GM23338 (cell line): Measurements from ENCODE around the gene NSG2. TPM values are rescaled to one million over a fixed set of nuclear protein-coding genes. Genes with fewer than 3 reads are reported as not detected.

Experiments
- ATAC-seq: fragments of 200-7000 bp; cut with Tn5 transposase; 3 replicates; pipeline ENCODE4 v1.9.1; 2020
- DNase-seq: peaks from one replicate; pipeline ENCODE4 v3.0.0-alpha.2; 2015; ENCODE audit warnings: low spot score
- H2AFZ ChIP-seq: fragments of 200-600 bp; sonication (generic); 2 replicates; pipeline ENCODE4 v1.8.0; 2016; ENCODE audit warnings: antibody characterized with exemption, mild to moderate bottlenecking, moderate library complexity
- H3F3A ChIP-seq: fragments of 200-600 bp; sonication (generic); replicated peaks from 2 replicates; pipeline ENCODE4 v1.8.0; 2017; ENCODE audit warnings: antibody characterized with exemption, mixed run types, low read depth
- H3K27ac ChIP-seq: fragments of 200-600 bp; sonication (generic); 2 replicates; pipeline ENCODE4 v1.6.1; 2016; ENCODE audit warnings: low read depth
- H3K27me3 ChIP-seq: fragments of 200-600 bp; sonication (generic); 2 replicates; pipeline ENCODE4 v1.8.0; 2016; ENCODE audit warnings: mild to moderate bottlenecking, mixed run types, moderate library complexity; ENCODE audit not compliant: insufficient read depth
- H3K36me3 ChIP-seq: fragments of 200-600 bp; sonication (generic); 2 replicates; pipeline ENCODE4 v1.8.0; 2016; ENCODE audit warnings: mild to moderate bottlenecking; ENCODE audit not compliant: insufficient read depth
- H3K4me1 ChIP-seq: fragments of 200-600 bp; sonication (generic); 2 replicates; pipeline ENCODE4 v1.8.0; 2016; ENCODE audit warnings: mild to moderate bottlenecking, moderate library complexity; ENCODE audit not compliant: insufficient read depth
- H3K4me2 ChIP-seq: fragments of 200-600 bp; sonication (generic); 2 replicates; pipeline ENCODE4 v1.7.1; 2017; ENCODE audit warnings: mixed run types
- H3K4me3 ChIP-seq: fragments of 200-600 bp; sonication (generic); 2 replicates; pipeline ENCODE4 v1.6.1; 2016; ENCODE audit warnings: mixed run types
- H3K79me2 ChIP-seq: fragments of 200-600 bp; sonication (generic); replicated peaks from 2 replicates; pipeline ENCODE4 v1.8.0; 2017; ENCODE audit warnings: mild to moderate bottlenecking; ENCODE audit not compliant: insufficient read depth
- H3K9me2 ChIP-seq: fragments of 200-600 bp; sonication (generic); 2 replicates; pipeline ENCODE4 v1.8.0; 2017; ENCODE audit not compliant: insufficient read depth
- H4K20me1 ChIP-seq: fragments of 200-600 bp; sonication (generic); replicated peaks from 2 replicates; pipeline ENCODE4 v1.8.0; 2017; ENCODE audit warnings: mild to moderate bottlenecking; ENCODE audit not compliant: insufficient read depth
- H3K27ac Mint-ChIP-seq: 2 replicates; pipeline ENCODE4 v1.8.0; 2020; ENCODE audit warnings: inconsistent platforms, mild to moderate bottlenecking, moderate library complexity, mixed read lengths
- H3K27me3 Mint-ChIP-seq: 3 replicates; pipeline ENCODE4 v1.8.0; 2022; ENCODE audit warnings: low read depth, mild to moderate bottlenecking, moderate library complexity, mixed read lengths, inconsistent platforms; ENCODE audit not compliant: insufficient read depth, poor library complexity
- H3K36me3 Mint-ChIP-seq: 3 replicates; pipeline ENCODE4 v1.8.0; 2021; ENCODE audit warnings: low read depth, mild to moderate bottlenecking, inconsistent platforms, moderate library complexity, mixed read lengths
- H3K4me1 Mint-ChIP-seq: 3 replicates; pipeline ENCODE4 v1.8.0; 2020; ENCODE audit warnings: mild to moderate bottlenecking, inconsistent platforms, mixed read lengths
- H3K4me3 Mint-ChIP-seq: 3 replicates; pipeline ENCODE4 v1.8.0; 2021; ENCODE audit warnings: moderate library complexity, mild to moderate bottlenecking, inconsistent platforms, mixed read lengths
- H3K9me3 Mint-ChIP-seq: 3 replicates; pipeline ENCODE4 v1.8.0; 2020; ENCODE audit warnings: moderate library complexity, mild to moderate bottlenecking, inconsistent platforms, mixed read lengths
- ETS1 ChIP-seq: IDR thresholded peaks from 2 replicates; pipeline ENCODE4 v1.6.1; 2016; ENCODE audit warnings: antibody characterized with exemption
- EZH2phosphoT487 ChIP-seq: fragments of 200-600 bp; sonication (generic); IDR thresholded peaks from one replicate; pipeline ENCODE4 v1.8.1; 2018; ENCODE audit warnings: antibody characterized with exemption; ENCODE audit not compliant: unreplicated experiment
- NANOG ChIP-seq: IDR thresholded peaks from 2 replicates; pipeline ENCODE4 v1.6.1; 2016; ENCODE audit warnings: antibody characterized with exemption, borderline replicate concordance
- POLR2AphosphoS5 ChIP-seq: IDR thresholded peaks from 2 replicates; pipeline ENCODE4 v1.6.1; 2016; ENCODE audit warnings: antibody characterized with exemption, low read depth
- REST ChIP-seq: IDR thresholded peaks from one replicate; pipeline ENCODE4 v1.6.1; 2018; ENCODE audit warnings: antibody characterized with exemption; ENCODE audit not compliant: unreplicated experiment
- STAT1 ChIP-seq: IDR thresholded peaks from one replicate; pipeline ENCODE4 v1.6.1; 2016; ENCODE audit warnings: antibody characterized with exemption; ENCODE audit not compliant: unreplicated experiment
- ZNF114 ChIP-seq: fragments of 250-450 bp; sonication (Bioruptor Pico); IDR thresholded peaks from 2 replicates; pipeline ENCODE4 v1.5.0; 2020; ENCODE audit warnings: mild to moderate bottlenecking, moderate library complexity
- polyA plus RNA-seq: library from polyadenylated mRNA; unstranded; fragments of >200 nt; fragmentation: Nextera tagmentation; extraction: Ambion mirVana; gene quantifications from 2 replicates; pipeline ENCODE4 v1.2.1, GENCODE V29; 2016
- total RNA-seq: library from RNA; depleted of rRNA; stranded (reverse); fragments of >200 nt; shearing (Covaris generic); gene quantifications from 2 replicates; pipeline ENCODE4 v1.2.3, GENCODE V29; 2014
- TF ChIP-seq, protein P1 (sequence below): fragments of 250-450 bp; sonication (Bioruptor Pico); IDR thresholded peaks from 2 replicates; pipeline ENCODE4 v1.5.0; 2020; ENCODE audit warnings: mild to moderate bottlenecking, moderate library complexity

The NSG2 gene
- total and polyA plus RNA-seq, 2 experiments from 2014 or later: 0.16 TPM; not detected in 1

DNA sequence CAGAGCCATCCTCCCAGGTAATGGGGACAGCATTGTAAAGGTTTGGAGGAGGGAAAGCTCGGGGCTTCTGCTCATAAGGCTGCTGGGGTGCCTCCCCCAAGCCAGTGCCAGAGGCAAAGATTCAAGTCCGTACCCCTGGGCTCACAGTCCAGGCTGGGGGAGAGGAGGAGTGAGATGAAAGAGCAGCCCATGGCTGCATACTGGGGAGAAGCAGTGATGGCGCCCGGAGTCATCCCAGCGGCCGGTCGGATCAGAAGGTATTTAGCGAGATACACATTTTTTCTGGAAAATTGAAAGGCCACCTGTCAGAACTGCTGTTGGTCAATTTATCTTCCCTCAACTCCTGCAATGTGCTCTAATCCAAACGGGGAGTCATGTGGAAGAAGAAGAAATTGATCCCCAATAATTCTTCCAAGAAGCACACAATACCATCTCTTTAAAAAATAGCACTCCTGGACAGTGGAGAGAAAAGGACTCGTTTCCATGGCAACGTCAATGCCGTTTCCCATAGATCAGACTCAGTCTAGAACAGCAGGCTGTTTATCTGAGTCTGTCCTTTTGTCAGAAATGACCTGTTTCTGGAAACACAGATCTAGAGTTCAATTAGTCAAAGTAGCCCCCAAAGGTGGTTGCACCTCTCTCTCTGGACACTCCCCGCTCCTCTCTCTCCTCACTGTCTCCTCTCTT is 65.9 kb downstream of the NSG2 start:
- Mint-ChIP-seq H3K27me3 (peaks cover 7% of the 10 kb centered on the region), H3K27ac (no peak overlapping the region), H3K9me3 (no peaks in the 10 kb centered on the region), H3K4me1 (peaks cover 23% of the 10 kb centered on the region), H3K36me3 (no peaks in the 10 kb centered on the region), H3K4me3 (no peak overlapping the region)
- no peaks in the 10 kb centered on the region for H3K4me1 ChIP-seq
- no peaks in the 10 kb centered on the region for H4K20me1 ChIP-seq
- no peak overlapping the region for H3K4me2 ChIP-seq
- ATAC-seq (no peak), DNase-seq (no peak)
- no peak overlapping the region for H2AFZ ChIP-seq
- no peaks in the 10 kb centered on the region for H3F3A ChIP-seq
- H3K27me3 ChIP-seq: no peaks in the 10 kb centered on the region
- H3K36me3 ChIP-seq: no peaks in the 10 kb centered on the region
- H3K9me2 ChIP-seq: no peaks in the 10 kb centered on the region
- TF ChIP-seq NANOG: no peak
- TF ChIP-seq, protein P1, sequence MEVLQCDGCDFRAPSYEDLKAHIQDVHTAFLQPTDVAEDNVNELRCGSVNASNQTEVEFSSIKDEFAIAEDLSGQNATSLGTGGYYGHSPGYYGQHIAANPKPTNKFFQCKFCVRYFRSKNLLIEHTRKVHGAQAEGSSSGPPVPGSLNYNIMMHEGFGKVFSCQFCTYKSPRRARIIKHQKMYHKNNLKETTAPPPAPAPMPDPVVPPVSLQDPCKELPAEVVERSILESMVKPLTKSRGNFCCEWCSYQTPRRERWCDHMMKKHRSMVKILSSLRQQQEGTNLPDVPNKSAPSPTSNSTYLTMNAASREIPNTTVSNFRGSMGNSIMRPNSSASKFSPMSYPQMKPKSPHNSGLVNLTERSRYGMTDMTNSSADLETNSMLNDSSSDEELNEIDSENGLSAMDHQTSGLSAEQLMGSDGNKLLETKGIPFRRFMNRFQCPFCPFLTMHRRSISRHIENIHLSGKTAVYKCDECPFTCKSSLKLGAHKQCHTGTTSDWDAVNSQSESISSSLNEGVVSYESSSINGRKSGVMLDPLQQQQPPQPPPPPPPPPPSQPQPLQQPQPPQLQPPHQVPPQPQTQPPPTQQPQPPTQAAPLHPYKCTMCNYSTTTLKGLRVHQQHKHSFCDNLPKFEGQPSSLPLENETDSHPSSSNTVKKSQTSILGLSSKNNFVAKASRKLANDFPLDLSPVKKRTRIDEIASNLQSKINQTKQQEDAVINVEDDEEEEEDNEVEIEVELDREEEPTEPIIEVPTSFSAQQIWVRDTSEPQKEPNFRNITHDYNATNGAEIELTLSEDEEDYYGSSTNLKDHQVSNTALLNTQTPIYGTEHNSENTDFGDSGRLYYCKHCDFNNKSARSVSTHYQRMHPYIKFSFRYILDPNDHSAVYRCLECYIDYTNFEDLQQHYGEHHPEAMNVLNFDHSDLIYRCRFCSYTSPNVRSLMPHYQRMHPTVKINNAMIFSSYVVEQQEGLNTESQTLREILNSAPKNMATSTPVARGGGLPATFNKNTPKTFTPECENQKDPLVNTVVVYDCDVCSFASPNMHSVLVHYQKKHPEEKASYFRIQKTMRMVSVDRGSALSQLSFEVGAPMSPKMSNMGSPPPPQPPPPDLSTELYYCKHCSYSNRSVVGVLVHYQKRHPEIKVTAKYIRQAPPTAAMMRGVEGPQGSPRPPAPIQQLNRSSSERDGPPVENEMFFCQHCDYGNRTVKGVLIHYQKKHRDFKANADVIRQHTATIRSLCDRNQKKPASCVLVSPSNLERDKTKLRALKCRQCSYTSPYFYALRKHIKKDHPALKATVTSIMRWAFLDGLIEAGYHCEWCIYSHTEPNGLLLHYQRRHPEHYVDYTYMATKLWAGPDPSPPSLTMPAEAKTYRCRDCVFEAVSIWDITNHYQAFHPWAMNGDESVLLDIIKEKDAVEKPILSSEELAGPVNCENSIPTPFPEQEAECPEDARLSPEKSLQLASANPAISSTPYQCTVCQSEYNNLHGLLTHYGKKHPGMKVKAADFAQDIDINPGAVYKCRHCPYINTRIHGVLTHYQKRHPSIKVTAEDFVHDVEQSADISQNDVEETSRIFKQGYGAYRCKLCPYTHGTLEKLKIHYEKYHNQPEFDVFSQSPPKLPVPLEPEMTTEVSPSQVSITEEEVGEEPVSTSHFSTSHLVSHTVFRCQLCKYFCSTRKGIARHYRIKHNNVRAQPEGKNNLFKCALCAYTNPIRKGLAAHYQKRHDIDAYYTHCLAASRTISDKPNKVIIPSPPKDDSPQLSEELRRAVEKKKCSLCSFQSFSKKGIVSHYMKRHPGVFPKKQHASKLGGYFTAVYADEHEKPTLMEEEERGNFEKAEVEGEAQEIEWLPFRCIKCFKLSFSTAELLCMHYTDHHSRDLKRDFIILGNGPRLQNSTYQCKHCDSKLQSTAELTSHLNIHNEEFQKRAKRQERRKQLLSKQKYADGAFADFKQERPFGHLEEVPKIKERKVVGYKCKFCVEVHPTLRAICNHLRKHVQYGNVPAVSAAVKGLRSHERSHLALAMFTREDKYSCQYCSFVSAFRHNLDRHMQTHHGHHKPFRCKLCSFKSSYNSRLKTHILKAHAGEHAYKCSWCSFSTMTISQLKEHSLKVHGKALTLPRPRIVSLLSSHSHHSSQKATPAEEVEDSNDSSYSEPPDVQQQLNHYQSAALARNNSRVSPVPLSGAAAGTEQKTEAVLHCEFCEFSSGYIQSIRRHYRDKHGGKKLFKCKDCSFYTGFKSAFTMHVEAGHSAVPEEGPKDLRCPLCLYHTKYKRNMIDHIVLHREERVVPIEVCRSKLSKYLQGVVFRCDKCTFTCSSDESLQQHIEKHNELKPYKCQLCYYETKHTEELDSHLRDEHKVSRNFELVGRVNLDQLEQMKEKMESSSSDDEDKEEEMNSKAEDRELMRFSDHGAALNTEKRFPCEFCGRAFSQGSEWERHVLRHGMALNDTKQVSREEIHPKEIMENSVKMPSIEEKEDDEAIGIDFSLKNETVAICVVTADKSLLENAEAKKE: no peak
- TF ChIP-seq ZNF114 (CRISPR knock-in tag): no peak
- no peak for TF ChIP-seq REST
- no peak for TF ChIP-seq EZH2phosphoT487
- TF ChIP-seq POLR2AphosphoS5: no peak
- TF ChIP-seq STAT1: no peak
- no peak for TF ChIP-seq ETS1
- H3K4me3 ChIP-seq: no peak overlapping the region
- no peak overlapping the region for H3K27ac ChIP-seq
- H3K79me2 ChIP-seq: no peaks in the 10 kb centered on the region
